GM12878 (cell line): ENCODE data around the gene PAK2.
A peak's percentile ranks its signal among the peaks of the same experiment; 100 is the strongest.

Experiments
- EZH2 ChIP-seq: IDR thresholded peaks from 2 replicates; pipeline ENCODE4 v1.6.1; 2012; ENCODE audit warnings: low read depth, mild to moderate bottlenecking, control low read depth, inconsistent platforms, low read length, borderline replicate concordance; ENCODE audit not compliant: control insufficient read depth
- NFIC ChIP-seq: IDR thresholded peaks from 2 replicates; pipeline ENCODE4 v1.6.1; 2012; ENCODE audit warnings: low read depth, mild to moderate bottlenecking, inconsistent platforms, low read length, moderate library complexity
- POLR2A ChIP-seq: IDR thresholded peaks from 2 replicates; pipeline ENCODE4 v1.6.1; 2011; ENCODE audit warnings: low read depth, mild to moderate bottlenecking, low read length
- RAD51 ChIP-seq: fragments of 450-650 bp; IDR thresholded peaks from 2 replicates; pipeline ENCODE4 v1.6.1; 2016; ENCODE audit warnings: moderate library complexity, mild to moderate bottlenecking, inconsistent platforms
- RBBP5 ChIP-seq: fragments of 200-600 bp; sonication (generic); conservative IDR thresholded peaks from 2 replicates; pipeline ENCODE4 v1.6.1; 2016
- SMC3 ChIP-seq: IDR thresholded peaks from 2 replicates; pipeline ENCODE4 v1.6.1; 2011; ENCODE audit warnings: low read length, improper control_type of control experiment, borderline replicate concordance
- TF ChIP-seq, protein P1 (sequence below): IDR thresholded peaks from 2 replicates; pipeline ENCODE4 v1.6.1; 2012; ENCODE audit warnings: low read depth, low read length, improper control_type of control experiment
- TF ChIP-seq, protein P2 (sequence below), 3 experiments: IDR thresholded peaks in 2 of 3; conservative IDR thresholded peaks in 1 of 3; 2 replicates each; pipeline ENCODE4 v1.5.1; 2011; ENCODE audit warnings: low read depth in 3 of 3, low read length in 3 of 3, mild to moderate bottlenecking in 3 of 3, control low read depth in 2 of 3, moderate library complexity in 2 of 3, inconsistent platforms in 1 of 3, mixed read lengths in 1 of 3; ENCODE audit not compliant: control insufficient read depth in 2 of 3, insufficient read depth in 1 of 3; ENCODE audit errors: extremely low read depth in 1 of 3

DNA sequence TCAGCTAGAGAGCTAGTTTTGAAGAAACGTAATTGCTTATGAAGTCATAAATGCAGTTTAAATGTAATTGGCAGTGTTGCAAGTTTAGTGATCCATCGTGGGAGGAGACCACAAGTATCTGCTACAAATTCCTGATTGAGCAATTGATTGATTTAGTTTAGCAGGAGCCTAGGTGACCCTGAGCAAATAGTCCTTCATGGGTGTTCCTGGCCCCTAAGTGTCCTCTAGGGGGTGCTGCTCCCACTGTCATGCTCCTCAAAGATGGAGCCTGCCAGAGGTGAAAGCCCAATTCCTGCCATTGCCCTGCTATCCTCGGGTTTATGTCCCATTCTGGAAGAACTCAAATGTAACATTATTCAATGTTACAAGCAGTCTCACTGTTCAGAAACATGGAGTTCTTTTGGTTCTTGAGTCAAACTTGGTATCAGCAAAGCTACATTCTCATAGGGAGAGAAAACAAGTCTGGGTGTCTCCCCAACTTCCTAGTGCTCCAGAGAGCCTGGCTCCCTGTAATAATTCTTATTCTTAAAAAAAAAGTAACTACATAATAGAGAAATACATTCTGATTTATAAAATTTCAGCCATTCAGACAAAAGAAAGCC is 98.3 kb downstream of the PAK2 start:
- no peak for TF ChIP-seq POLR2A
- TF ChIP-seq, protein P1, sequence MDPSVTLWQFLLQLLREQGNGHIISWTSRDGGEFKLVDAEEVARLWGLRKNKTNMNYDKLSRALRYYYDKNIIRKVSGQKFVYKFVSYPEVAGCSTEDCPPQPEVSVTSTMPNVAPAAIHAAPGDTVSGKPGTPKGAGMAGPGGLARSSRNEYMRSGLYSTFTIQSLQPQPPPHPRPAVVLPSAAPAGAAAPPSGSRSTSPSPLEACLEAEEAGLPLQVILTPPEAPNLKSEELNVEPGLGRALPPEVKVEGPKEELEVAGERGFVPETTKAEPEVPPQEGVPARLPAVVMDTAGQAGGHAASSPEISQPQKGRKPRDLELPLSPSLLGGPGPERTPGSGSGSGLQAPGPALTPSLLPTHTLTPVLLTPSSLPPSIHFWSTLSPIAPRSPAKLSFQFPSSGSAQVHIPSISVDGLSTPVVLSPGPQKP: no peak
- no peak for TF ChIP-seq RBBP5
- TF ChIP-seq, protein P2, sequence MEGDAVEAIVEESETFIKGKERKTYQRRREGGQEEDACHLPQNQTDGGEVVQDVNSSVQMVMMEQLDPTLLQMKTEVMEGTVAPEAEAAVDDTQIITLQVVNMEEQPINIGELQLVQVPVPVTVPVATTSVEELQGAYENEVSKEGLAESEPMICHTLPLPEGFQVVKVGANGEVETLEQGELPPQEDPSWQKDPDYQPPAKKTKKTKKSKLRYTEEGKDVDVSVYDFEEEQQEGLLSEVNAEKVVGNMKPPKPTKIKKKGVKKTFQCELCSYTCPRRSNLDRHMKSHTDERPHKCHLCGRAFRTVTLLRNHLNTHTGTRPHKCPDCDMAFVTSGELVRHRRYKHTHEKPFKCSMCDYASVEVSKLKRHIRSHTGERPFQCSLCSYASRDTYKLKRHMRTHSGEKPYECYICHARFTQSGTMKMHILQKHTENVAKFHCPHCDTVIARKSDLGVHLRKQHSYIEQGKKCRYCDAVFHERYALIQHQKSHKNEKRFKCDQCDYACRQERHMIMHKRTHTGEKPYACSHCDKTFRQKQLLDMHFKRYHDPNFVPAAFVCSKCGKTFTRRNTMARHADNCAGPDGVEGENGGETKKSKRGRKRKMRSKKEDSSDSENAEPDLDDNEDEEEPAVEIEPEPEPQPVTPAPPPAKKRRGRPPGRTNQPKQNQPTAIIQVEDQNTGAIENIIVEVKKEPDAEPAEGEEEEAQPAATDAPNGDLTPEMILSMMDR (IDR thresholded peaks at IDR 0.05 in 2 of 3, conservative IDR thresholded peaks at IDR 0.05 in 1 of 3; ENCODE audit: control insufficient read depth in 2 of 3, extremely low read depth in 1 of 3, insufficient read depth in 1 of 3, low read depth in 3 of 3, low read length in 3 of 3): peak; percentile 89 to 97 (median 94)
- no peak for TF ChIP-seq EZH2
- no peak for TF ChIP-seq RAD51
- TF ChIP-seq NFIC: no peak
- peak; percentile 87 for TF ChIP-seq SMC3
